Activated CD8-positive, alpha-beta T cell treated with anti-CD3 and anti-CD28 coated beads, Interleukin-2, amount 10 ng/mL, durations not matched to agents 7 days and 5 days (primary cell): ENCODE results near the gene SGMS1. TPM values are rescaled to one million over a fixed set of nuclear protein-coding genes. Genes with fewer than 3 reads are reported as not detected.

Source experiments
- ATAC-seq: fragments of 150-1000 bp; cut with Tn5 transposase; one replicate; pipeline ENCODE4 v1.10.0; 2021; ENCODE audit warnings: moderate library complexity
- CTCF ChIA-PET: fragments of 350-600 bp; sonication (Branson Sonifier 250); formaldehyde crosslinking; loops from one replicate; lab custom pipeline; 2021; ENCODE audit warnings: antibody characterized with exemption; lab: Charles Lee
- POLR2A ChIA-PET: fragments of 350-600 bp; sonication (Branson Sonifier 250); formaldehyde crosslinking; loops from one replicate; lab custom pipeline; 2021; ENCODE audit warnings: antibody characterized with exemption; lab: Charles Lee
- DNase-seq: peaks from one replicate; pipeline ENCODE4 v3.0.0-alpha.2; 2020
- H3K27ac Mint-ChIP-seq: one replicate; pipeline ENCODE4 v1.8.0; 2021; ENCODE audit warnings: mild to moderate bottlenecking, mixed read lengths
- H3K27me3 Mint-ChIP-seq: one replicate; pipeline ENCODE4 v1.8.0; 2021; ENCODE audit warnings: low read depth, mixed read lengths
- H3K36me3 Mint-ChIP-seq: one replicate; pipeline ENCODE4 v1.8.0; 2021; ENCODE audit warnings: low read depth, mixed read lengths
- H3K4me1 Mint-ChIP-seq: one replicate; pipeline ENCODE4 v1.8.0; 2021; ENCODE audit warnings: low read depth, mixed read lengths
- H3K4me3 Mint-ChIP-seq: one replicate; pipeline ENCODE4 v1.8.0; 2021; ENCODE audit warnings: mild to moderate bottlenecking, mixed read lengths
- H3K9me3 Mint-ChIP-seq: one replicate; pipeline ENCODE4 v1.8.0; 2022; ENCODE audit warnings: mixed read lengths; ENCODE audit not compliant: insufficient read depth
- total RNA-seq, 2 experiments: library from RNA; stranded (reverse); gene quantifications; one replicate each; pipeline ENCODE4 v1.2.3, GENCODE V29; 2021

The SGMS1 gene
- total RNA-seq, 2 experiments from 2014 or later = 14.2 to 16.4 TPM

DNA sequence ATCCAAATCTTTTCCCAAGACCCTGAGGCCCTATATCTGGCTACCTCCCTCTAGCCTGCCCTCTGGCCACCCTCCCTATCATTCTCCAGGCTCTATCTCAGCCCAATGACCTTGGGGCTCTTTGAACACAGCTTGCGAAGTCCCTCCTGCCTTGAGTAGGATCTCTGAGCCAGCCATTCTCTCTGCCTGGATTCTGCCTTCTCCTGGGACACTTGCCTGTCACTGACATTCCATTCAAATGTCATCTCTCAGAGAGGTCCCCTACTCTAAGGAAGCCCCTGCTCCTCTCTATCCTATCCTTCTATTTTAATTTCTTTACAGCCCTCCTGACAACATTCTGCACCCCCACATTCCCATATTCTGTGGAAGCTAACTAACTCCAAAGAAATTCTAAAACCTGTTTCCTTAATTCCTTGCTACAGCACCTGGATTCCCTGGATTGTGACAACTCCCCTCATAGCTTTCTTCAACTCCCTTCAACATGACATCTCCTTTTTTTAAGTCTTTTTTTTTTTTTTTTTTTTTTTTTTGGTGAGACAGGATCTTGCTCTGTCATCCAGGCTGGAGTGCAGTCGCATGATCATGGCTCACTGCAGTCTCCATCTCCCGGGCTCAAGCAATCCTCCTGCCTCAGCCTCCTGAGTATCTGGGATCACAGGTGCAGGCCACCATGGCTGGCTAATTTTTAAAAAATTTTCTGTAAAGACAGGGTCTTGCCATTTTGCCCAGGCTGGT is 291.5 kb downstream of the SGMS1 start:
- Mint-ChIP-seq H3K36me3 (peaks cover 20% of the 10 kb centered on the region), H3K27ac (no peak overlapping the region), H3K4me3 (no peak overlapping the region), H3K27me3 (no peaks in the 10 kb centered on the region), H3K4me1 (peaks cover 27% of the 10 kb centered on the region), H3K9me3 (no peaks in the 10 kb centered on the region)
- no peak for ATAC-seq
- no peak for DNase-seq
- ChIA-PET CTCF (no interaction called here), POLR2A (no interaction called here)

DNA sequence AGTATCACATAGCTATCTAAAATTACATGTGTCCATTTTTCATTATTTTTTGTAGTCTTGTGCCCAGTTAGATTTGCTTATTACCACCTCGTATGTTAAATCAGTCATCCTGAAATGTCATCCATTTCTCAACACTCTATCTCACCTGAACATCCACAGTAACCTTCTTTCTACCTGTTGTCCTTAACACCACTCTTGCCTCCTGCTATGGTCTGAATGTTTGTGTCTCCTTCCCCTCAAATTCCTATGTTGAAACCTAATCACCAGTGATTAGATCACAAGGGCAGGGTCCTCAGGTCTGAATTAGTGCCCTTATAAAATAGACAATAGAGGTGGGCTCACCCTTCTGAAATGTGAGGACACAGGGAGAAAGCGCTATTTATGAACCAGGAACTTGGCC is 292.3 kb downstream of the SGMS1 start:
- POLR2A ChIA-PET = no interaction called here
- Mint-ChIP-seq H3K4me3 (no peak overlapping the region), H3K27me3 (no peaks in the 10 kb centered on the region), H3K36me3 (peaks cover 27% of the 10 kb centered on the region), H3K4me1 (peaks cover 33% of the 10 kb centered on the region), H3K9me3 (no peaks in the 10 kb centered on the region), H3K27ac (no peak overlapping the region)
- no peak for ATAC-seq
- CTCF ChIA-PET = no interaction called here
- DNase-seq = no peak

DNA sequence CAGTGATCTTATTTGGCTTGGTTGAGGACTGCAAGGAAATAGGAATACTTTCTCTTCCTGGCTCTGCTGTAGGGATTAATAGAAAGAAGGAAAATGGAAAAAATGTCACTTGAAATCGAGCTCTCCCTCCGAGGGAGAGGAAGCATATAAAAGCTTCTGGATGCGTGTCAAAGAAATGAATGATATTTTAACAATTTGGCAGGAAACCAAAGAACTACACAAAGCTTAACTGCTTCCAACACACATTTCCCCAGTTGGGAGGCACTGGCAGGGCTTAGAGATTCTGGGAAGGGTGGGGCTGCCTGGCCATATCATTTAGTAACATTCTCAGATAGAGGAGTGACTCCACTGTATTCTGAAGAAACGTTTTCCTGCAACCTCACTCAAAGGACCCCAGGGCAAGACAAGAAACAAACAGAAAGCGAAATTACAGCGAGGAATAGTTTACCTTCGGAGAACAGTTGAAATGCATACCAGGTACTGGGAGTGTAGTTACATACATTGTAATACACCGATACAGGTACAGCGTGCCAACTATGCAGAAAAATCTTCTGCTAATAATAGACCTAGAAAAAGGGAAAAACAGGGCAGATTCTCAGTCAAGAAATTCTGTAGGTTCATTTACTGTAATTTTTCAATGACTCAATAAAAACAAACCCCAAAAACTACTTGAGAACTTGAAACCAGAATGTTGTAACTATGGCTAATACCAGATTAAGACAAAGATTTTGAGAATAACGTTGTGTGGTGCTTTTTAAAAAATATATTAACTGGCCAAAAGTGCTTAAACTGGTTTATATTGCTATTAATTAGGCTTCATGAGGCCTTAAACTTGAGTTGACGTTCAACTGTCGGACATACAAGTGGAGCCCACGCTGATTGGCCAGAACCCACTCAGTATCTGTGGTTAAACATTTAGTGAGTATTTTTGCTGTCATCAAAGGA is 296.7 kb downstream of the SGMS1 start:
- ChIA-PET CTCF (interaction anchor here (1.2 kb wide), 1 partner anchor 14 kb away, joined by 3 read pairs; no protein-coding TSS in a partner anchor), POLR2A (no interaction called here)
- H3K27me3 Mint-ChIP-seq = no peaks in the 10 kb centered on the region
- H3K4me3 Mint-ChIP-seq = no peak overlapping the region
- H3K9me3 Mint-ChIP-seq = no peaks in the 10 kb centered on the region
- H3K27ac Mint-ChIP-seq = no peak overlapping the region
- peaks cover 30% of the 10 kb centered on the region for H3K36me3 Mint-ChIP-seq
- no peak for ATAC-seq
- DNase-seq = no peak
- H3K4me1 Mint-ChIP-seq = peaks cover 41% of the 10 kb centered on the region

DNA sequence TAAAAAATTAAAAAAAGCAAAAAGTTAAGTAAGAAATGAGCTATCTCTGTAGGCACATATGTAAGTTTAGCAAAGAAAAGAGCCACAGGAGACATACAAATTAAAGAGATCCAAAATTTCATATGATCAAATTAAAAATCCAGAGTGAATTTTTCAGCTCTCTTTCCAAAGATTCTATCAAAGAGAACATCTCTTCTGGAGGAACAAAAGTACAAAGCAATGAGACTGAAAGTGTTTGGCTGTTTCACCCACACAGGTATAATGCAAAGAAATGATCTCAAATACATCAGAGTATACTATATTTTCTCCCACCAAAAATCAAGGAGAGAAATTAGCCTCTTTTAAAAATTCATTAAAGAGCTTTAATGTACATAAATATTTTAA is 297.6 kb downstream of the SGMS1 start:
- ATAC-seq = no peak
- H3K4me1 Mint-ChIP-seq = peaks cover 45% of the 10 kb centered on the region
- ChIA-PET POLR2A (interaction anchor here (0.7 to 1.0 kb wide), 2 partner anchors 186 to 791 kb away, joined by 3 read pairs; no protein-coding TSS in a partner anchor), CTCF (interaction anchor here (0.7 to 1.4 kb wide), 5 partner anchors 11 to 93 kb away, joined by 3 to 4 read pairs (median 3); no protein-coding TSS in a partner anchor)
- H3K27ac Mint-ChIP-seq = no peak overlapping the region
- no peak overlapping the region for H3K4me3 Mint-ChIP-seq
- no peaks in the 10 kb centered on the region for H3K9me3 Mint-ChIP-seq
- peaks cover 32% of the 10 kb centered on the region for H3K36me3 Mint-ChIP-seq
- no peak for DNase-seq
- no peaks in the 10 kb centered on the region for H3K27me3 Mint-ChIP-seq

DNA sequence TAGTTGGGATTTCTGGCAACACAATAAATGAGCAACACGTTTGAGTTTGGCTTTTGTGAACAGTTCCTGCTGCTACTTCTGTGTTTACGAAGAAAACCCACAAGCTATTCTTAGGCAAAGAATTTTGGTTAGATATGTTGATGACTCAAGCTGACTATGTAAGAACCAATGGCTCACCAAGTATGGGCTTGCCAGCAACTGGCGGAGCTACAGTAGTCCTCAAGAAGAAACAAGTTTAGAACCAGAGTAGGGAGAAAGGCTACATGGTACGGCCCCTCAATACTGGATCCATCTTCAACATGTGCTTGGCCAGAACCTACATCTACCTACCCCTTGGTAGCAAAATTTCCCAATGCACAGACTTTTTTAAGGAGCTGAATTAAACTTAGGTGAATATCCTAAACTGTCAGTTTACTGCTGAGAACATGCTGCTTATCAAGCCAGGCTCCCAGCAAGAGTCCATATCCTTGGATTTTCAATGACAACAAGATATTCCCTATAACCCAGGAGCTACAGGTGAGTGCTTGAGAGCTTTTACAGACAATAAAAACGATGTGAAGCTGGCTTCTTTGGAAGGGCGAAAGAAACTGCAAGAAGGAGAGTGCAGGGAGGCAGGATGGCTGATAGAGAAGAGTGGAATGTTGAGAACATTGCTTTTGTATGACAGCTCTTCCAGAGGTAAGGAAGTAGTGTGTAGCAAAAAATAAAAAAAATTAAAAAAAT is 298.1 kb downstream of the SGMS1 start:
- H3K27me3 Mint-ChIP-seq = no peaks in the 10 kb centered on the region
- DNase-seq (peak; percentile 50), ATAC-seq (peak; percentile 95)
- H3K36me3 Mint-ChIP-seq = peaks cover 33% of the 10 kb centered on the region
- POLR2A ChIA-PET = interaction anchor here (0.7 to 1.0 kb wide), 2 partner anchors 187 to 790 kb away, joined by 3 read pairs; no protein-coding TSS in a partner anchor
- peaks cover 45% of the 10 kb centered on the region for H3K4me1 Mint-ChIP-seq
- no peaks in the 10 kb centered on the region for H3K9me3 Mint-ChIP-seq
- CTCF ChIA-PET = interaction anchor here (0.7 to 1.4 kb wide), 7 partner anchors 11 to 94 kb away, joined by 3 to 6 read pairs (median 3); no protein-coding TSS in a partner anchor
- peak overlapping the region; percentile 63 for H3K27ac Mint-ChIP-seq
- peak overlapping the region; percentile 31 for H3K4me3 Mint-ChIP-seq

DNA sequence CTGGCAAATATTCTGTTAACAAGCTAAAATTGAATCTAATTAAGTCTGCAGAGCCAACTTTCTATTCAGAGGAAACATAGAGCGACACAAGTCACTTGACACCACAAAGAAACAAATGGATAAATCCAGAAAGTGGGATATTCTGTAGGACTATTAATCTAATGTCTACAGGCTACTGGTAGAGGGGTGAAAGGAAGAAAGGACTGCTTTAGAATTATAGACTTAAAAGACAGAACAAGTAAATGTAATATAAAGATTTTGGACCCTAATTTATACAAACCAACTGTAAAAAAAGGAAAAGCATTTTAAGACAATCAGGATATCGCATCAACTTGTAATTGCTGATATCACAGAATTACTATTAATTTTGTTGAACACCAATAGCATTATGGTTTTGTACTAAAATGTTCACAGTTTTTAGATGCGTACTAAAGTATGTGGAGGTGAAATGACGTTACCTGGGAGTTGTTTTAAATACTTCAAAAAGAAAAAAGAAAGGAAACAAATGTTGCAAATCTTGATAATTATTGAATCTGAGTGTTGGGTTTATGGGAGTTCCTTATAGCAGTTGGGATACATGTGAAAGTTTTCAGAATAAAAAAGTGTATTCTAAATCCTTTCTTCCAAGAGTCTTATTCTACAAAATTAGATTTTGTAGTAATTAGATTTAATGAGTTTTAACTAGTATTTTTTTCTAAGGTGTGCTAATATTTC is 298.9 kb downstream of the SGMS1 start:
- H3K9me3 Mint-ChIP-seq = no peaks in the 10 kb centered on the region
- DNase-seq = no peak
- ATAC-seq = no peak
- POLR2A ChIA-PET = no interaction called here
- peaks cover 35% of the 10 kb centered on the region for H3K36me3 Mint-ChIP-seq
- H3K4me3 Mint-ChIP-seq = no peak overlapping the region
- H3K27ac Mint-ChIP-seq = no peak overlapping the region
- no peaks in the 10 kb centered on the region for H3K27me3 Mint-ChIP-seq
- CTCF ChIA-PET = interaction anchor here (0.8 to 1.4 kb wide), 6 partner anchors 10 to 219 kb away, joined by 3 to 6 read pairs (median 4); no protein-coding TSS in a partner anchor
- H3K4me1 Mint-ChIP-seq = peaks cover 45% of the 10 kb centered on the region

DNA sequence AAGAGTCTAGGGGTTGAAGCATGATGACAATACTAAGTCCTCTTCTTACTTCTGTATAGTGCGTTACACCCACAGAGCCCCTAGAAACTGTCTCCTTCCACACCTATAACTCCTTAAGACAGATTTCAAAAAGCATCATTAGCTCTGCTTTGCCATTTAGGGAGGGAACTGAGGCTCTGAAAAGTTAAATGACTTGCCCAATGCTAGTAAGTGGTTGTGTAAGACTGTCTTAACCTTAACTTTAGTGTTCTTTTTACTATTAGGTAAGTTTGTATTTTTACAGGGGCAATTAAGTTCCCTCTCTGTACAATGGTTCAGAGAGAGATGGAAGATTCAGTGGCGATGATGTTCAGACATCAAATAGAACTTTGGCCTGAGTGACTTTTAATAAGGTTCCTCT is 299.7 kb downstream of the SGMS1 start:
- POLR2A ChIA-PET = no interaction called here
- ATAC-seq = no peak
- H3K36me3 Mint-ChIP-seq = peaks cover 37% of the 10 kb centered on the region
- DNase-seq = no peak
- H3K4me1 Mint-ChIP-seq = peaks cover 45% of the 10 kb centered on the region
- H3K27me3 Mint-ChIP-seq = no peaks in the 10 kb centered on the region
- H3K27ac Mint-ChIP-seq = no peak overlapping the region
- CTCF ChIA-PET = interaction anchor here (1.0 to 1.2 kb wide), 3 partner anchors 11 to 220 kb away, joined by 3 to 4 read pairs (median 4); no protein-coding TSS in a partner anchor
- no peaks in the 10 kb centered on the region for H3K9me3 Mint-ChIP-seq
- no peak overlapping the region for H3K4me3 Mint-ChIP-seq

DNA sequence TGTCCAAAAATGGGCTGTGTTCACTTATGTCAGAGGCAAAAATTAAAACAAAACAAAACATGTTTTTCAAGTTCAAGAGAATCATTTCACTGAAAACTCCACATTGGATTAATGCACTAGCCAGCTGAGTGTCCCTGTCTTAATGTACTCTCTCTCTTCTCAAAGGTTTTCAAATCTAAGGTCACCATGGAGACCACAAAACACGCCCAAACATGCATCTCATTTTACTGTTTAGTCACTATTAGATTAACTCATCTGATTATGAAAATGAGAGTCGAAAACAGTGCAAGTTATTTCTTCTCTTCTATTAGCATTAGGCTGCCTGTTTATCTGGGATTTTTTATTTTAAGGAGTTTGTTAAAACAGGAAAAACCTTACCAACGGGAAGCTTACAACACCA is 301.7 kb downstream of the SGMS1 start:
- POLR2A ChIA-PET = no interaction called here
- CTCF ChIA-PET = interaction anchor here (1.7 kb wide), 1 partner anchor 10 kb away, joined by 4 read pairs; no protein-coding TSS in a partner anchor
- Mint-ChIP-seq H3K9me3 (no peaks in the 10 kb centered on the region), H3K36me3 (peaks cover 31% of the 10 kb centered on the region), H3K4me3 (no peak overlapping the region), H3K4me1 (peaks cover 44% of the 10 kb centered on the region), H3K27me3 (no peaks in the 10 kb centered on the region), H3K27ac (no peak overlapping the region)
- DNase-seq (no peak), ATAC-seq (no peak)

DNA sequence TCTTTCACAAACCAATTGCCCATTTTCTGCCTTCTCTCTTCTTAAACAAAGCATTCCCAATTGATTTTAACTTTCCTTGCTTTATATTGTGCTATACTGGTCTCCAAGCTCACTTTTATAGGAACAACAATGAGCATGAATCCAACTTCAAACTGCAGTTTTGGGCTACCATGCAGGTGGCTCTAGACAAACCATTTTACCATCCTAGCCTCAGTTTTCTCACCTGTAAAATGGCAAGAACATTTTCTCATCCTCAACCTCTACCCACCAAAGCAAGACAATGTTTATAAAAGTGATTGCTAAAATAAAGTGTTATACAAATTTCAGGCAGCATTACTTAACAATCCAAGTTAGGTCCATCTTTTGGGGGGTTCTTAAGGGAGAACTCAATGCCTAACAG is 305.6 kb downstream of the SGMS1 start:
- ChIA-PET POLR2A (no interaction called here), CTCF (no interaction called here)
- H3K9me3 Mint-ChIP-seq = no peaks in the 10 kb centered on the region
- H3K4me1 Mint-ChIP-seq = peaks cover 20% of the 10 kb centered on the region
- ATAC-seq (no peak), DNase-seq (no peak)
- H3K4me3 Mint-ChIP-seq = no peak overlapping the region
- H3K27me3 Mint-ChIP-seq = no peaks in the 10 kb centered on the region
- H3K36me3 Mint-ChIP-seq = peaks cover 10% of the 10 kb centered on the region
- H3K27ac Mint-ChIP-seq = no peak overlapping the region

DNA sequence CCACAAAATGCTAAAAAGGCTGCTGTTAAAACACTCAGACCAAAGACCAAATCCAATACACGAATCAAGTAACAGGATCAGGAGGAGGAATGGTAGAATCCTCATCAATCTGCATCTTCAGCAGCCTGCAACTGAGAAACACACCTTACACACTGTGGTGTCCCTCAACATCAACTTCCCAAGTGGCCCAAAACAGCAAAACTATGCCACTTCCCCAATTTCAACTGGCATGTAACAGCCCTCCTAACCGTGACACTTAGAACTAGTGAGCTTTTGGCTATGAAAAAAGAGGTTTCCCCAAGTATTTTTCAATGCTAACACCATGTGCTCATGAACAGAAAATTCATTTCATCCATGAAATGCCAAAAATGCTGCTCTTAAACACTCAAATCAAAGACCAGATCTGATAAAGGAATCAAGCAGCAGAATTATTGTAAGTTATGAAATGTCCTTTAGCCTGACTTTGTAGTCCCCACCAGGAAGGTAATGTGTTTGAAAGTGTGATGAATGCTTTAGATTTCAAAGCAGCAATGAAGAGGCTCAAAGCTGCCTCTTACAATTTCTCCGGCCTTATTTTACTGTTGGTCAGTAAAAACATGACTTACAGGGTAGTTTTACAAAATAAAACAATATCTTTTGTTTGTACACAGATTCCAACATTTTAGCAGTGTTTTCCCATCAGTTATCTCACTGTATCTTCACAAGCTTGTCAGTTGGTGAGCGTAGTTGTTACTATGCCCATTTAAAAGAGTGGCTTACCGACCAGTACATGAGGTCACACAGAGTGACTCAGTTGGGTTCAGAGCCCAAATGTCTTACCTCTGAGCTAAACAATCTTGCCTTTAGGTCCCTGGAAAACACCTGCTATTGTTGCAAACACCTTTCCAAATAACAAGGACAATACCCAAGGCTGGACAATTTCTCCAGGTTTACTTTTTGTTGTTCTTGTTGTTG is 306.8 kb downstream of the SGMS1 start:
- H3K36me3 Mint-ChIP-seq = peaks cover 12% of the 10 kb centered on the region
- ATAC-seq (no peak), DNase-seq (no peak)
- no peak overlapping the region for H3K27ac Mint-ChIP-seq
- no peaks in the 10 kb centered on the region for H3K27me3 Mint-ChIP-seq
- ChIA-PET POLR2A (no interaction called here), CTCF (no interaction called here)
- H3K4me1 Mint-ChIP-seq = peaks cover 20% of the 10 kb centered on the region
- no peak overlapping the region for H3K4me3 Mint-ChIP-seq
- H3K9me3 Mint-ChIP-seq = no peaks in the 10 kb centered on the region
